ENCODE results near the gene NEDD4L.
"Not testable (repeated sequence)": the region's sequence is repeated elsewhere in the genome, so short reads cannot be mapped to it uniquely, and the experiment has no call there.

The NEDD4L gene

GRCh38 chr18:58243401-58243800 lies 199.4 kb downstream of the NEDD4L start:
- no peak for DNase-seq

DNA sequence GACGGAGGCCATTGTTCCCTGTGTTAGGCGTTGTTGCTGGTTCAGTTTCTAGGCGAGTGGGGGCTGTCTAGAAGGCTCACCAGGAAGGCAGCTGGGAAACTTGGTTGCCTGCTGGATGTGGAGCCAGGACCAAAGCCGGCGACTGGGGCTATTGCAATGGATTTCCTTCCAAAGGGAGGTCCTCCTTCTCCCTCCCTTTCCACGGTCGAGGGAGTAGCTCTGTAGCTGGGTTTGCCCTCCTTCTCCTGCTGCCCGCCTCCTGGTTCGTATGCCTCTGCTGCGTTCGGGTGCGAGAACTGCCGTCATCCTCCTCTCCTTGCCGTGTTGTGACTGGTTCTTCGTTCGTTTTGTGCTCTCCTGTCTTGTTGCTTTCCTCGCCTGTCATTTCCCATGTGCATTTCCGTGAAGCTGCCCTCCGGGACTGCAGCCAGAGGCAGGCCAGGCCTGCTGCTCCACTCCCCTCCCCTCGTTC lies 203.4 kb downstream of the NEDD4L start:
- DNase-seq = no peak

- no peak for DNase-seq
Observed at GRCh38 chr18:58249712-58250111, 205.7 kb downstream of the NEDD4L start.

- no peak for DNase-seq
Observed at GRCh38 chr18:58251416-58251815, 207.4 kb downstream of the NEDD4L start.

DNA sequence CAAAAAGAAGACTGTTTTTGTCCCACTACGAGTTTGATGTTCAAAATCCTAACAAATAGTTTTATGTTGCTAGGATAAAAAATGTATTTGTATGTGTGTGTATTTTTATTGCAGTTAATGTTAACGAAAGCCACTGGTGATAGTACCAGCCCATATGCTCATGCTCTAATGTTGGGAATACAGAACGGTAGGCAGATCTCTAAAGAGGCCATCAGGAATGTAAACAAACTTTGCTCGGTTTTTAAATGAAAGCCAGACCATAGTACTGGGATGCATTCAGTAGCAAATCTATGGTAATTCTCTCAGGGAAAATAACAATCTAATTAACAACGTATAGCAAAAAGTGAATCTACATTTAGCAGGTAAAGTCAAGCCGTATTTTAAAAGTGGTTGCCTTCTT lies 208.1 kb downstream of the NEDD4L start:
- no peak for DNase-seq

DNA sequence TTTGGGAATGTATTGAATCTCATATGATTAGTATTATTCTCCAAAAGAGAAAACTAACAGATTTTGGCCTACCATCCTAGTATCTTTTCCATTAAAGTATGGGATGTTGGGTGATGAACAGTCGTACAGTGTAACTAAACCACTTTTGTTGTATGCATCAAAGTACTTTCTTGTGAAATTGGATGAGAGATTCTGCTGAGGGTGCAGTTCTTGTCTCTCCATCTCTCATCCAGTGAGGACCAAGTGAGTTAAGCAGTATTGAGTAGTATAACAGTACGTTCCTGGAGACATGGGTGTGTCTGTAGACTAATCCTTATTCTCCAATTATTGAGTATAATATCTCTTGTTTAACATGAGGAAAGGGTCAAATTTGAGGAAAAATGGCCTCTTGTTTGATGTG lies 209.3 kb downstream of the NEDD4L start:
- DNase-seq = no peak

- no peak for DNase-seq
Observed at GRCh38 chr18:58253871-58254270, 209.8 kb downstream of the NEDD4L start.

- no peak for DNase-seq
Observed at GRCh38 chr18:58254873-58255511, 211.0 kb downstream of the NEDD4L start.

DNA sequence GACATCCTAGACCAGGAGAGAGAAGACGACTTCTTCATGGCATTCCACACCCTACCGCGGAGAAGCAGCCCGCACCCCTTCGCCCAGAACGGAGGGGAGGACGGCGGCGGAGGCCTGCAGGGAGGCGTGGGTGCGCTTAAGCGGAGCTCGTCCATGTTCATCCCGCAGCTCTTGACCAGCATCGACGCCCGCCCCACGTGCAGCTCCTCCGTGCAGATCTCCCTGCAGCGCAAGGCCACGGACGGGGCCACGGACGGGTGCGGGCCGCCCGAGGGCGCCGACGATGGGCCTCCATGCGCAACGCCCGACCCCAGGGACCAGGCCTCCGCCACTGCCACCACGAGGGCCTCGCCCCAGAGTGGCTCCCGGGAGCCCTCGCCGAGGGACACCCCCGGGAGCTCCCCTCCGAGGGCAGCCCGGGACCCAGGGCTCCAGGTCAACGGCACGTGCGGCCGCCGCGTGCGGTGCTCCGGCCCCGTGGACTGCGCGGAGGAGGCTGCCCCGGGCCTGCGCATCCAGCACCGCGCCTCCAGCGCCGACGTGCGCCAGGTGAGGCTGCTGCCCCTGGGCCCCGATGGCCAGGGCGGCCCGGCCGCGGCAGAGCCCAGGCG lies 211.8 kb downstream of the NEDD4L start:
- no peak for DNase-seq

- no peak for DNase-seq
Observed at GRCh38 chr18:58256316-58257080, 212.5 kb downstream of the NEDD4L start.

GRCh38 chr18:58257461-58257860 lies 213.4 kb downstream of the NEDD4L start:
- DNase-seq = no peak

DNA sequence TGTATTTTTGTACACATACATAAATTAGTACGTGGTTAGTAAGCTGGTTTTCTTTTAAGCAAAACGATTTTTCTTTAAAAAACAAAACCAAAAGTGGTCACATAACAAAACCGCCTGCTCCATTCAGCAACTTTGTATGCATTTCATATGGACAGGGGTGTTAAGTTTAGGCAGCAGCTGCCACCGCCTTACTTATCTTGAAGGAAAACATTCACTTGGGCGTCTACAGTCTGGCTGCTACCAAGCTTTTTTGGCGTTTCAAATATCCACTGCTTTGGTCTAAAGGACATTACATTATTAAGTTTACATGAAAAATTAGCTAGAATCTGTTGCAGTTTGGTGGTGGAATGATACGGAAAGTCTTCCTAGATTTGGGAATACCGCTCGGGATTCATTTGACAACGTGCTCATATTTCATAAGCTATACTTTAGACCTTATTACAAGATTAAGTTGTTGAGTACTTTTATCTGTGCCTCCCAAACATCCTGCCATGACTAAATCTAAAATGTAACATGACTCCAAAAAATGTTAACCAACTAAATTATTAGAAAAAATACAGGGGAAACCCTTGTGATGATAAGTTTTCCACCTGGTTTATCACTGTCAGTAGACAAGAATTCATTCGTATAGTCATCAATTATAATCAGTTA lies 214.8 kb downstream of the NEDD4L start:
- DNase-seq = no peak

GRCh38 chr18:58263055-58263957 lies 219.3 kb downstream of the NEDD4L start:
- peak; percentile 68 for DNase-seq

DNA sequence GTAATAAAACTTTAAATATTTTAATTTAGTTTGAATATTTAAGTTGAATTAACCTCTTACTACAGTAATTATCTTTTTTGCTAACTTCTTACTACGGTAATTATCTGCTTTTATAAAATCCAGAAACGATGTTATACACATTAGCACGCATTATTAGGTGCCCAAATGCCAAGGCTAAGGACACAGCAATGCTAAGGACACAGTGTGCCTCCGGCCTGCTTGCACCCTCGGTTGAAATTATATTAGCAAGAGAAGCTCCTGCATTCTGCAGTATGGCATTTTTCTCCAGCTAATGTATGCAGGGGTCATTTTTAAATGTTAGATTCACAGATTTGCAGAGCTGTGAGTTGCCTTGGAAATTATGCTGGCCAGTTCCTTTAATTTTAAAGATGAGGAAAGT lies 220.0 kb downstream of the NEDD4L start:
- no peak for DNase-seq

DNA sequence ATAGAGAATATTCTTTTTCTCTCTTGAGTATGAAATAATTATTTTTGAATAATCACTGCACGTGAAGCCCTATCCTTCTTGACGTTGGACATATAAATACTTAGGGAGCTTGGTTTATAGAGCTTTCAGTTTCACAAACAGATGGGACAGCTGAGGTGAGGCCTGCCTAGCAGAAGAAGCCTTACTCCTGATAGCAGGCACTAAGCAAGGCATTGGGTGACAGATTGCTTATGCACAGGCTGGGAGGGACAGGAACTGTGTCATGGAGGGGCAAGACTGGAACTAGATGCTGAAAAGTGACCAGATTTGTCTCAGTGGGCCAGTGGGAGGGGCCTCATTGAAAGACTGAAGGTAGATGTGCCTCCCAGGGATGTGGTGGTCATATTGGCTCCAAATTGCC lies 220.8 kb downstream of the NEDD4L start:
- no peak for DNase-seq

DNA sequence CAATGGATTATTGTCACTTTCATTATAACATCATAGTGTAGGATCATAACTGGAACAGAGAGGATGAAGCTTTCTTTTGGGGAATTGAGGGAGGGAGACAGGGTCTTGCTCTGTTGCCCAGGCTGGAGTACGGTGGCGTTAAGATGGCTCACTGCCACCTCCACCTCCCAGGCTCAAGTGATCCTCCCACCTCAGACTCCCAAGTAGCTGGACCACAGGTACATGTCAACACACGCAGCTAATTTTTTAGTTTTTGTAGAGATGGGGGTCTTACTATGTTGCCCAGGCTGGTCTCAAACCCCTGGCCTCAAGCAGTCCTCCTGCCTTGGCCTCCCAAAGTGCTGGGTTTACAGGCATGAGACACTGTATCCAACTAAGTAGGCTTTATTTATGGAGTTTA lies 221.5 kb downstream of the NEDD4L start:
- not testable (repeated sequence) for DNase-seq

DNA sequence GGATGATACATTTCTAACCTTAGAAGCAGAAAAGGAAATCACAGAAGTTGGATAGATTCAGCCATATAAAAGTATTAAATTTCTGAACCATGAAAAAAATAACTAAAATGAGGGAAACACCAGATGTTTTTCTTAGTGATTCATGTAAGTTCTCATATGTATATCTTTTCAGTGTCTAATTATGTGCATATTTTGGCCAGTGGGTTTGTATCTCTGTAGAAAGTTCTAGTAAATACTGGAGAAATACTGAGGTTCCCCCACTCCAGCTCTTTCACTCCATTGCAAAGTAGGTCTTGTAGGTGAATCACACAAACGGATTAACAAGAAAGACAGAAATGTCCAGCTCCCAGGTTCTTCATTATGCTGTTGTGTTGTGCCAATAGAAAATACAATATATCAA lies 222.3 kb downstream of the NEDD4L start:
- DNase-seq = no peak

GRCh38 chr18:58267493-58267892 lies 223.5 kb downstream of the NEDD4L start:
- no peak for DNase-seq

DNA sequence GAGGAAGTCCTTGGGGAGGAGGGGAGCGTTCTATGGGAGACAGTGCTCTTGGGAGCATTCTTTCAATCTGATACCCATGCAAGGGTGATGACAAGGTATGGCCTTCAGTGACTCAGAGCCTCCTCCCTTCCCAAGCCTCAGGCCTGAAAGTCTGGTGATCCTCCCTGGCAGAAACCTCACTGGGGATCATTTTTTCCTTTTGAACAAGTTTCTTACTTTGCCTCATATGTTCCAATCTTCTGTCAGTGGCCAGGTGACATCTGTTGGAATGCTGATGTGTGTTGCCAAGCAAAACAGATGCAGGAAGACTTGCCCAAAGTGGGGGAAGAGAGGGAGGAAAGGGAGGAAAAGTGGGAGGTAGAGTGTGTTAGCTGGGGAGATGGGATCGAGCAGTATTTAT lies 224.8 kb downstream of the NEDD4L start:
- no peak for DNase-seq

- DNase-seq = peak; percentile 74
Observed at GRCh38 chr18:58269931-58270330, 225.9 kb downstream of the NEDD4L start.

GRCh38 chr18:58270396-58270795 lies 226.4 kb downstream of the NEDD4L start:
- DNase-seq = no peak

- no peak for DNase-seq
Observed at GRCh38 chr18:58271770-58272169, 227.7 kb downstream of the NEDD4L start.

DNA sequence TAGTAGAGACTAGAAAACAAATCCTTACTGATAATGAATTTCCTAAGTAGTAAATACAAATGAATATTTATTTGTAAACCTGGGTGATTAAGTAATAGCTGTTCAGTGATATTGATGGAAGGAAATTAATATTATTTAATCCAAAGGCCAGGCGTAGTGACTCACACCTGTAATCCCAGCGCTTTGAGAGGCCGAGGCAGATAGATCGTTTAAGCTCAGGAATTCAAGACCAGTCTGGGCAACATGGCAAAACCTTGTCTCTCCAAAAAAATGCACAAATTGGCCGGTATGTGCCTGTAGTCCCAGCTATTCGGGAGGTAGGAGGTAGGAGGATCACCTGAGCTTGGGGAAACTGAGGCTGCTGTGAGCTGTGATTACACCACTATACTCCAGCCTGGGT lies 228.2 kb downstream of the NEDD4L start:
- DNase-seq = no peak

All from DMS53 (cell line).